T-helper 22 cell (primary cell): ENCODE results near the gene ATG9A.
A peak's percentile ranks its signal among the peaks of the same experiment; 100 is the strongest.

Experiments used
- DNase-seq: peaks from one replicate; pipeline ENCODE4 v3.0.0-alpha.2; 2020; ENCODE audit warnings: low read depth

ATG9A gene

DNA sequence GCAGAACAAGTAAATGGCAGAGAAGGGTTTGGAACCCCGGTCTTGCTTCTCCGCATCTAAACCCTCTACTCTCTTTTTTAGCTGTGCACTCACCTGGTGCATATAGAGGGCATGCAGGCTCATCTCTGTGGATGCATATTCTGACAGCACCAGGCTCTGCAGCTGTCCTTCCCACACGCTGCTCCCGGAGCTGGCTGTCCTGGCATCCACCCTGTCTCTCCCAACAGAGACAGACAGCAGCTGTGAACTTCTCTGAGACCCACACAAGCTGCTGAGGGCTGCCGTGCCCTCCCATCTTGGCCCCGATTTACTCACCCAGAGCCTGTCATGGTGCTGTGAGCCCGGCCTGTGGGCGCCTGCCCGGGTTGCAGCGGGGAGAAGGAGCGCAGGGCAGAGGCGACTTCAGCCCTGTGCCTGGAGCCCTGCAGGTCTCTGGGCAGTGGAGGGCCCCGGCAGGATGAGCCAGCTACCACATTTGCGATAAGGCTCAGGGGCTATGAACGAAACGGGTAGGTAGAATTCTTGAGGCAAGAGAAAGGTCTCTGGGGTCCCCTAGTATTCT, 7.4 kb downstream of the ATG9A start:
- DNase-seq, result no peak

DNA sequence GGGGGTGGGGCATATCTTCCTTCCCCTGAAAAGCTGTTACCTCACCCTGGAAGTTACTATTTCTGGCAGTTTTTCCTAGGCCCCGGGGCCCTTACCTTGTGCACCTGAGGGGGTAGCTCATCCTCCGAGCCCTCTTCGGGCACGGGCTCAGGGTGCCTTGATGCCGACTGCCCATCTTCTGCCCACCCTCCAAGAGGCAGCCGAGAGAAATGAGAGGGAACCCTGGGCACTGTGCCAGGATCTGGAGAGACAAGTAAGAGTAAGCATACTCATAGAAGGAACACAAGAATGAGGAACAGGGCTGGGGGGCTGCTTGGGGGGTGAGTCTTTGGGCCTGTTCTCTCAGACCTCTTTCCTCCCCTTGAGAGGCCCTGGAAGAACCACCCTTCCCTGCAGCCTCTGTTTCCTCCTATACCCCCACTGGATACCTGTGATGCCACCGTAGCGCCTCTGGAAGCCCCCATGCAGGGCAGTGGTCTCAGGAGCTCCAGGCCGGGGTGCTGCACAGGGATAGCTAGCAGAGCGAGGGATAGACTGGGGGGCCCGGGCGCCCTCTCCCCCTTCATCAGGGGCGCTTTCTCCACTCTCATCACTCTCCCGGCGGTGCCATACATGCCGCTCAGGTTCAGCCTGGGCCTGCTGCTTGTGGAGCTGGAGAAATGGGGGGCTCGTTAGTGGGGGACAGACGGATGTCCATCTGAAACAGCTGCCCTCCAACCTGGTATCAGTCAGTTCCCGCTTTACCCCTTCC, 8.6 kb downstream of the ATG9A start:
- DNase-seq, result no peak

DNA sequence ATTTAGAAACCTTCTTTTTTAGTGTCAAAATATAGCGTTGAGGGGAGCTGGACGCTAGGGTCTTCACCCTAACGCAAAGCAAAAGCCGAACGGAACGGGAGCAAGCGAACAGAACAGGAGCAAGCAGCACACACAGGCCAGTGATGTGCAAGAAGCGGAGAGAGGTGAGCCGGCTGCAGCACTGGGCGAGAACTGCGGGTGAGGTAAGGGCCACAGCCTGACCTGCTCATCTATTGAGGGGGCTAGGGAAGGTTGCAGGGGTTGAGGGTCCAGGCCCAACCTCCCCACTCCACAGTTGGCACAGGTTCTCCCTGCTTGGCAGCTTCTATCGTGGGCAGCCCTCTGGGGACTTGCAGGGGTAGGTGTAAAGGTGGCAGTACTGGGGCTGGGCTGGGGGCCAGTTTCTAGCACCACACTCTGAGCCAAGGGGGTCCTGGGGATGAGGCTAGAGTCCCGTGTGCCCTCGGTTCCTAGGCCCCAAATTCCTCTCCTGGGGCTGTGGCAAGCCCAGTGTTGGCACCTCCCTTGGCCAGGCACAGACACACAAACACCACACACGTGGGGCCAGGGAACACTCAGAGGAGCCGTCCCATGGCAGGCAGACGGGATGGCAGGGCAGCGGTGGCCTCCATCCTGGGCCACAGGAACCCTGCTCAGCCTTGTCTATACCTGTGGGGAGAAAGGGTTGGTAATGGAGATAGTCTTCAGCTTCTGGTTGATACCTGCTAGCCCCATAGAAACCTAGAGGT, 9.5 kb downstream of the ATG9A start:
- no peak for DNase-seq

DNA sequence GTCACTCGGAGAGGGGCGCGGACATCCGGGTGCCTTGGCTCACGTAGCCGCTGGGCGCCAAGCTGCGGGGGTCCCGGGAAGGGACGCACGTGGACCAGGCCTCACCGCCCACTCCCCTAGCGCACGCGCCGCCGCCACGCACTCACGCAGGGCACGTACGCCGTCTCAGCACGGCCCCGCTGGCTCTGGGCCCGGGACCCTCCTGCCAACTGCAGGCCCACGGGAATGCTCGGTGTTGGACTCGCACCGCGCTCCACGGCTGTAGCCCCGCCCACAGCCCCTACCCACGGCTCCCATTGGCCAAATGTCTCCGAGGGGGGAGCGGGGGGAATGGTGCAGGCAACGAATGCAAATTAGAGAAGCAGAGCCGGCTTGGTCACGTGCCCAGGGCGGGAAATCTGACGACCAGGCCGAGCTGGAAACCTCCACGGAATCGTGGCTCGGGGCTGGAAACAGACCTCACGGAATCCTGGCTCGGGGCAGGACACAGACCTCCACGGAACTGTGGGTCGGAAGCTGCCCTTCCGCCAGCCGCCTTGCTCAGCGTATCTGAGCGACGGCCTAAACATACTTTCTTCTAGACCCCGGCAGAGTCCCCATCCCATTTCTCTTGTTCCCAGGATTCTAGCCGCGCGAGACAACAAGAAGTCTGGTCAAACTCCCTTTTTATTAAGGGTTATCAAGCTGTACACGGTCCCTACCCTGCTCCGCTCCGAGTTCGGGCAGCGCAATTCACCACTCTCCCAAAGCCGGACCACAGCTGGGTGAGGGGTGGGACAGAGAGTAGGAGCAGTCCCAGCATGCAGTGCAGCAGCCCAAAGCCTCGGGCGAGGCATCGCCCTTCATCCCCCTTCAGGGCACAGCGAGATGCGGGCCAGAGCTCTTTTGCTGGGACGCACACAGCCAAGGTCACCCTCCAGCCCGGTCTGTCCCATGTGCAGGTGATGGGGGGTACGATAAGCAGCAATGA, 10.4 kb downstream of the ATG9A start, which contains the start of gene ABCB6:
Gene ABCB6, minus strand, starts transcription at position 227 of the 970 bp plus-strand sequence. CDS start 285 bp downstream, outside the sequence.
- peak; percentile 83 for DNase-seq

DNA sequence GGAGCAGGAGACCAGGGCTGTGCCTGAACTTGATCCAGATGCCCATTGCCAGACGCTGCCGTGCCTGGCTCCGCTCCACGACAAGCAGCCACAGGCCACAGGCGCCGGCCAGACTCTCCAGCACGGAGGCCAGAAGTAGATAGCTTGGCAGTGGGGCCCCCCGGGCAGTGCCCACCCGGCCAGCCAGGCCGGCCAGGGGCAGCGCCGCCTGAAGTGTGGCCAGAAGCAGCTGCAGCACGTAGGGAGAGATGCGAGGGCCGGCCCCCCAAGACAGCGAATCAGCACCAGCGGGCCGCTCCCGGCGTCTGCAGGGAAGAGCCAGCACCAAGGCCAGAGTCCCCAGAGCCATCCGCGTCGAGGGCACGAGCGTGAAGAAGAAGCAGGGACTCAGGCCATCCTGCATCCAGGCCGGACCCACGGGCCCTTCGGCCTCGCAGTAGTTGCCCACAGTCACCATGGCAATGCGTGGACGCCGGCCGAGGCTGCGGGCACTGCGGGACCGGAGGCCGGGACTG, 11.2 kb downstream of the ATG9A start:
- DNase-seq, result no peak

DNA sequence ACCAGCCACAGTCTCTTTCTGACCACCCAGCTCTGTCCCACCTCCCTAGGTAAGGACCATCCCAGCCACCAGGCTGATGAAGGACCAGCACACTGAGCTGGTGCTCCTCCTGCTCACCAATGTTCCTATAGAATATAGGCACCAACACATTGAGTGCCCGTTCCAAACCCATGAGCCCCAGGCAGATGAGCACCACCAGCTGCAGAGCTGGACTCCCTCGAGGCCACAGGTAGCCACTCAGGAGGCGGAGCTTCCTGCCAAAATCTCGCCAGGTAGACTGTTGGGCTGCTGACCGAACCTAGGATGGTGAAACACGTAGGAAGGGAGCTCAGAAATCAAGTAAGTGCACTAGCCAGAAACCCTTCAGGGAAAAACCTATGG, 12.9 kb downstream of the ATG9A start:
- DNase-seq, result no peak

DNA sequence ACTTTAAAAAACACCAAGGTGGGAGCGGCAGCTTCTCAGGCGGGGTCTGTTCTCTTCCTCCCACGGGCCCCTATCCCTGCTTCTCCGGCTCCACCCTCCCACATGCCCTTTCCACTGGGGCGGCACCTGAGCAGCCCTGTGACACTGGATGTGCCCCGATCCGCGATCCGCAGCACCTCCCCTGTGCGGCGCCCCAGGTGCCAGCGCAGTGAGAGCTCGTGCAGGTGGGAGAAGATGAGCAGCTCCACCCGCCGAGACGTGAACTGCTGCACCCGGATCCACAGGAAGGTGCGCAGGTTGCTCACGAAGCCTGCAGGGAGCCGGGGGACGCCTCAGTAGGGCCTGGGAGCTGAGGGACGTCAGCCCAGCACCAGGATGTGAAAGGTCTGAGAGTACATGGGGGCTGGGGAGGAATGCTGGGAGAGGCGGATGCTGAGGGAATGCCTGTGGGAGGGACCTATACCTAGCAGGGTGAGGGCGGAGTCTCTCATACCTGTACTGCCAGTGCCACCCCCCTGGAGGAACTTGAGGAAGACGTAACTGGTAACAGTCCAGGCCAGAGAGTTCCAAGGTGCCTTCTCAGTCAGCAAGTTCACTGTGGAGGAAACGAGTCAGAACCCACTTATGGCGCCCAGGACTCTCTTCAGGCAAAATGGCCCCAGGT, 13.4 kb downstream of the ATG9A start:
- no peak for DNase-seq

DNA sequence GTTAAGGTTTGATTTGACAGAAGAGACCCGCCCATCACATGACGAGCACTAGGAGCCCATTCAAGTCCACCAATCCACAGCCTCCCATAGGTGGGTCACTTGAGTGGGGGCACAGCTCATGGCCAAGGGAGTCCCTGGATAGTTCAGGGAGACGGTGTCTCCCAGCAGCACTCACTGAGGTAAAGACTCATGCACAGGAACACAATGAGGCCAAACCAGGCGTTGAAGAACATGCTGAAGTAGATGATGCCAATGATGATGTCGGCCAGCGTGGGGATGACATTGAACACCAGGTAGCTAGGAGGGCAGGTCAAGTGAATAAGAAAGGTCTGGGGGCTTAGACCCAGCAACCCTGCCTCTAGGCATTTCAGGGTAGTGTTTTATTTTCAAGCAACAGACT, 14.7 kb downstream of the ATG9A start:
- no peak for DNase-seq

DNA sequence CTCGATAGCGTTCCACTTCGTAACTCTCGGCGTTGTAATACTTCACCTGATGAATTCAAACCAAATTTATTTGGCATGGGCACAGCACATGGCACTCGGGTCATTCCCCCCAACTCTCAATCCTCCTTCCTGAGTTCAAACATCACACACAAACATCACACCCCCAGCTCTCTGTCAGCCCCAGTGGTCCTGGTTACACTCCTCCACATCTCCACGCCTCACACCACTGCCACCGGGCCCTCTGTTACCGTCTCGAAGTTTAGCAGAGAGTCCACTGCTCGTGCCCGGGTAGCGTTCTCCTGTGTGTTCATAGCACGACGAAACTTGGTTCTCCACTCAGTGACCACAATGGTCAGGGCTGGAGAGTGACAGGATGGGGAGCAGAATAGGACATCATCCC, 15.3 kb downstream of the ATG9A start:
- no peak for DNase-seq

DNA sequence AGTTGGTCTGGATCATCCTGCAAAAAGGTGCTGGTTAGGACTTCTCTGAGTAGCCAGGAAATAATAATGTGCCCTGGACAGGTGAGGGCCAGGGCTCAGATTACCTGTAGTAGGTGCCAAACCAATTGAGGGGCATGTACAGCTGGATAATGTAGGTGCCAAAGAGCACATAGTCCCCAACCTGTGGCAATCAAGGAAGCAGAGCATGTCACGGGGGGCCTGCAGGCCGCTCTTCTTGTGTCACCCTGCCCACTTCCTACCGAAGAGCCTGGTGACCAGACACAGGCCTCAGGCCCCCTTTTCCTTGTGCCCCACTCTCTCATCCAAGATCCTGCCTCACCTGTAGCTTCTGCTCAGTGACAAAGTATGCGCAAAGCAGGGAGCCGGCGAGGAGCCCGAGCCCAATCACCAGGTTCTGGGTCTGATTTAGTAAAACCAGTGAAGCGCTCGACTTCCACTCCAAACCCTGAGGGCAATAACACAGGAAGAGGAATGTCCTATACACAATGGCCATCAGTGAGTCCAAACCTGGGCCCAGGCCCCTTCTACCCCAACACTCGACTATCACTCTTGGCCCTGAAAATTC, 15.9 kb downstream of the ATG9A start:
- DNase-seq, result no peak

DNA sequence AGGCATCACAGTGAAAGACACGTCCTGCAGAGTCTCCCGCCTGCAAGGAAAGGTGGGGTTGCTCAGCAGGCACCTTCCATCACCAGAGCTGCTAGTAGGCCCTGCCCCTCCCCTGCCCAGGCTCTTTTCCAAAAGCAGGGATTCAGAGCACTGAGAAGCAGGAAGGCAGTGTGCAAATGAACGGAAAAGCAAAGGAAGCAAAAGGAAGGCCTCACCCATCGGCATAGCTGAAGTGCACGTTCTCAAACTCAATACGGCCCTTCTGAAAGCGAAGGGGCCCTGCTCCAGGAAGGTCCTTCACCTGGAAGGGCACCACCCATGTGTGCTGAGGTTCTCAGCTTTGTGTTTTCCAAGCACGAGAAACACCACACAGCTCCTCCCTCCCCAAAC, 16.4 kb downstream of the ATG9A start:
- no peak for DNase-seq

DNA sequence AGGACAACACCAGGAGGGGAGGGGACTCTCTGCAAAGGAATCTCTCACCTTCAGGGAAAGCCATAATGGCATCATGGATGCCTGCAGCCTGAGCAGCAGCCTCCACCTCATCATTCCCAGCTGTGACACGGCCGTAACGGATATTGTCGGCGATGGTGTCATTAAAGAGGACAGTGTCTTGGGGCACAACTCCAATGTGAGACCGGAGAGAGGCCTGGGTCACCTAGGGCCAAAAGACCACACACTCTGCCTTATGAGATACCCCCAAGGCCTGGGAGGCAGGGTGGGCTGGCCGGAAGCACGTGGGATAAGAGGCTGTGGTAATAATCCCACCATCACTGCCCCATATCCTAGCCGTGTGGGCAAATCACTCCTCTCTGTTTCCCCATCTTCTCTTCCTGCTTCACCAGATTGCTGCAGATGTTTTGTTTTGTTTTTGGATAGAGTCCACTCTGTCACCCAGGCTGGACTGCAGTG, 18.5 kb downstream of the ATG9A start:
- DNase-seq, result no peak

DNA sequence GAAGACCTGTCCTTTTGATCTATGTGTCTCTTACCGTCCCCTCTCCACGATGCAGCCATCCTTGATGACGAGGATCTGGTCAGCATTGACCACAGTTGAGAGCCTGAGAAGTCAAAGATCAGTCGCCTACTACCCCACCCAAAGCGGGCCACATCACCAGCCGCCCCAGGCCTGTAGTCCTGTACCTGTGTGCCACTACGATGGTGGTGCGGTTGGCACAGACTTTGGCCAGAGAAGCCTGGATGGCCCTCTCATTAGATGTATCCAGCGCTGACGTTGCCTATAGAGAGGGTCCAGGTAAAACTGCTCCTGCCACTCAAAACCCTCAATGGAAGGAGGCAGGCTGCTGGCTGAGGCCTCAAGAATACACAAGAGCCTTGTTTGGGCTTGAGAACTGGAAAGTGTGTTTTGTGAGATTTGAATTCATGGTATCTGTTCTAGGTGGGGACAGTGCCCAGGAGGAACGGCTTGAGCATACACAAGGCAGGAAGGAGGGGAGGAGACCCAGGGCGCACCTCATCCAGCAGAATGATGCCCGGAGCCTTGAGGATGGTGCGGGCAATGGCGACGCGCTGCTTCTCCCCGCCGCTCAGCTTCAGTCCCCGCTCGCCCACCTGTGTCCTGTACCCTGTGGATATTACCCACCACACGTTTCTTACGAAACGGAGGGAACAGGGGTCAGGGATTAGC, 19.1 kb downstream of the ATG9A start:
- DNase-seq, result no peak

DNA sequence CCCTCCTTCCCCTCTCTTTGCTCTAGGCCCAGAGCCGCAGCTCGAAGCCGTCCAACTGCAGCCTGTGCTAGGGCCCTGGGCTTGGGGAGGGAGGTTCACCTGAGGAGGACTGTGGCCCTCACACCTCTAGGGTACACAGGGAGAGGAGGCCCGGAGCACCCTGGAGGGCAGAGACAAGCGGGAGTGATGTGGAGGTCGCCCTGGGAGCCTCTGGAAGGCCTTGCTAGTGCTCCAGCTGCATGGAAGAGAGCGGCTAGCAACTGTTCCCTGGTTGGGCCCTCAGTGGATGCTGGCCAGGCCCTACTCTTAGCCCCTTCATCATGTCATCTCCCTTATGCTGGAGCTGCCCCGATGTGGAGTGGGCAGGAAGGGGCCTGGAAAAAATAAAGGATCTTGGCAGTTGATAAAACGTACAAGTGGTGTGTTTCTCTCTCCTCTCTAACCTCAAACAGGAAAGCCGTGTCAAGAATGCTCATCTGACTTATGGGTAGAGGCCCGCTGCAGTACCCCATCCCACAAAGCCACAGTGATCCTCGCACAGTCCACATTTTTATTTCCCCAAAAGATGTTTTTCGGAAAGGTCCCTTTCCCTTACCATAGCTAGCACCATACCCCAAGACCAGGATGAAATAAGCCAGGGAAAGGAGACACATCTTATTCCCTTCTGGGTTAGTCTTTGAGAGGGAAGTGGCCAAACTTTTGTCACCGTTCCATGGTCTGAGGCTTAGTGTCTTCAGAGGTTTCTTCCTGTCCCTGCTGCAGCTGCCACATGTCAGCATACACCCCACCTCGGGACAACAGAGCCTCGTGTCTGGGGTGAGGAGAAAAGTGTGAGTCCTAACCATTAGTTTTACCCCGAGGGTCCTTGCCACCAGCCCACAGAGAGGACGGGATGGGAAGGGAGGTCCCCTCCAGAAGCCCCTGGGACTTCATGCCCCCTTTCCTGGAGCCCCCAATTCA, 19.9 kb downstream of the ATG9A start:
- DNase-seq, result no peak

DNA sequence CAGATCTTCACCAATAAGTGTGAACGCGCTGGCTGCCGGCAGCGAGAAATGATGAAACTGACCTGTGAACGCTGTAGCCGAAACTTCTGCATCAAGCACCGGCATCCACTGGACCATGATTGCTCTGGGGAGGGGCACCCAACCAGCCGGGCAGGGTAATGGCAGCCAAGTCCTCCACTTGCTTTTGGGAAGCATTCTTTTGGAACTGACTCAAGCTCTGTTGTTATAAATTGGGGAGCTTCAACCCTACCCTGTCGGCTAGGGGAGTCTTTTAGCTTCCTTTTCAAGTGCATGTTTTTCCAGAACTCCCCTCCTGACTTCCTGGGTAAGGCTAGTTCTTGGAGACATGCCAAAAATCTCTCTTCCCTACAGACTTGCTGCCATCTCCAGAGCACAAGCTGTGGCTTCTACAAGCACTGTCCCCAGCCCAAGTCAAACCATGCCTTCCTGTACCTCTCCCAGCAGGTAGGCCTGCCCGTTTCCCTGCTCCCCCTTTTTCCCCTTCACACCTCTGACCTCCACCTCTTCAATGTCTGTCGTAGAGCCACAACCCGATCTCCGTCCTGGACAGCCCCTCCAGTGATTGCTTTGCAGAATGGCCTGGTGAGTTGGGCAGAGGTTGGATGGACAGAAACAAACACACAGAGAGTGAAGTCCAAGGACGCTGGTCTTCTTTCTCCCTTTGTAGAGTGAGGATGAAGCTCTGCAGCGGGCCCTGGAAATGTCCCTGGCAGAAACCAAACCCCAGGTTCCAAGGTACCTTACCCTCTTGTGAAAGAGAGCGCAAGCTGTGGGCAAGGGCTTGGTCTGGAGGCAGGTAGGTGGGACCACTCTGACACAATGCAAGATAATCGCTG, 21.3 kb downstream of the ATG9A start:
- no peak for DNase-seq

DNA sequence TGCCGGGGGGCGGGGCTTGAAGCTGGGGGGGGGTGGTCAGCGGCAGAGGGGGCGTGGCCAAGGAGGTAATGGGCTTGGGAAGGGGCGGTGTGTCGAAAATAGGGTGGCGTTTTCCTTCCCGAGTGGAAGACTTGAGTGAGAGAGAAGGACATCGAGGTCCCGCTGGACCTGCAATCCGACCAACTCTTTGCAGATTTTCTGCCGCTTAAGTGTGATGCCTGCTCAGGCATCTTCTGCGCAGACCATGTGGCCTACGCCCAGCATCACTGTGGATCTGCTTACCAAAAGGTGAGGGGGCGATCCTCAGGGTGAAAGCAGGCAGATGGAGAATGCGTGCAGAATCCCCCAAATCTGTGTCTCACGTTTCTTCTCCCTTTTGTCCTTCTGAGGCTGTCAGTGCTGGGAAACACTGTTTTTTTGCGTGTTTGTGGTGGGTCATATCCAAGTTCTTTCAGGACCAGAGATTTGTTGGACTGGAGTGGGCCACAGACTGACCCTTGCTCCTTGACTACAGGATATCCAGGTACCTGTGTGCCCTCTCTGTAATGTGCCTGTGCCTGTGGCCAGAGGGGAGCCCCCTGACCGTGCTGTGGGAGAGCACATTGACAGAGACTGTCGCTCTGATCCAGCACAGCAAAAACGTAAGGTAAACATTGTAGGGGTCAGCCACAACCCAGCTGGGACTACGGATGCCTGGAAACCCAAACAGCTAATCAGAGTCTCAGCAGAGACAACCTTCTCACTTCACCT, 22.1 kb downstream of the ATG9A start:
- no peak for DNase-seq
